IPS DF 6.9 (cell line): ENCODE data around the gene TIAM1.

Experiments
- DNase-seq: peaks from one replicate; pipeline ENCODE4 v3.0.0-alpha.2; 2013; ENCODE audit warnings: low read depth, low spot score
- H3K27ac ChIP-seq: one replicate; pipeline ENCODE4 v1.5.1; 2013; ENCODE audit warnings: low read length, control low read depth
- H3K27me3 ChIP-seq: 2 replicates; pipeline ENCODE4 v1.6.1; 2013; ENCODE audit warnings: mild to moderate bottlenecking, low read length; ENCODE audit not compliant: control insufficient read depth, insufficient read depth
- H3K36me3 ChIP-seq: 2 replicates; pipeline ENCODE4 v1.6.1; 2013; ENCODE audit warnings: low read length; ENCODE audit not compliant: control insufficient read depth, insufficient read depth
- H3K4me1 ChIP-seq: 2 replicates; pipeline ENCODE4 v1.6.1; 2013; ENCODE audit warnings: low read length; ENCODE audit not compliant: control insufficient read depth, insufficient read depth
- H3K4me3 ChIP-seq: 2 replicates; pipeline ENCODE4 v1.5.1; 2013; ENCODE audit warnings: mild to moderate bottlenecking, low read length
- H3K9me3 ChIP-seq: 2 replicates; pipeline ENCODE4 v1.6.1; 2013; ENCODE audit warnings: low read length, inconsistent platforms; ENCODE audit not compliant: control insufficient read depth, insufficient read depth
- WGBS: extraction: QIAGEN DNeasy Blood & Tissue Kit; methylation state at CpG from one replicate; pipeline ENCODE4 v1.1.7; 2013; ENCODE audit warnings: mixed read lengths, missing lambda C conversion rate; ENCODE audit not compliant: insufficient read length, insufficient coverage; 5-methylcytosine and 5-hydroxymethylcytosine counted together

TIAM1 gene

DNA sequence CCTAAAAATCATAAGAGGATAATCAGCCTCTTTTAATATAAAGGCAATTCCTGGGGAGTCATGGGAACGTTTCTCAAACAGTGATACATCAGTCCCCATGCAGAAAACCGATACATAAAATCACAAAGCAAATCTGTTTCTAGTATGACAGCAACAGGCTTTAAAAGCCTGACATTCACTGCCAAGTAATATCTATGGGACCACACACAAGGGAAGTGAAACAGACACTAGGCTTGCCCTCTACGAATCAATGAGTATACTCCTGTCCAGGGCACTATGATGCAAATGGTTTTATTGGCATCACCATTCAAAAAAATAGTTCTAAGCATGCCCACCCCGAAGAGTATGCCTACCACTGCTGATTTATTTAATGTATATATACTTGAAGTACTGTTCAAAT is 54.4 kb downstream of the TIAM1 start:
- H3K27me3 ChIP-seq: no peaks in the 10 kb centered on the region
- no CpG with 5 or more reads among the region's 4 CpGs for WGBS
- H3K4me3 ChIP-seq: no peak overlapping the region
- no peaks in the 10 kb centered on the region for H3K36me3 ChIP-seq
- DNase-seq: no peak
- no peaks in the 10 kb centered on the region for H3K9me3 ChIP-seq
- no peak overlapping the region for H3K27ac ChIP-seq
- H3K4me1 ChIP-seq: no peaks in the 10 kb centered on the region; the same call in 1 of the 2 replicates

GRCh38 chr21:31288191-31288590 is 55.9 kb downstream of the TIAM1 start:
- H3K4me1 ChIP-seq: peaks cover 1% of the 10 kb centered on the region; the same call in 1 of the 2 replicates
- no peaks in the 10 kb centered on the region for H3K27me3 ChIP-seq
- no peaks in the 10 kb centered on the region for H3K36me3 ChIP-seq
- WGBS: no CpG with 5 or more reads among the region's 3 CpGs
- no peaks in the 10 kb centered on the region for H3K9me3 ChIP-seq
- no peak overlapping the region for H3K27ac ChIP-seq
- H3K4me3 ChIP-seq: no peak overlapping the region
- no peak for DNase-seq

DNA sequence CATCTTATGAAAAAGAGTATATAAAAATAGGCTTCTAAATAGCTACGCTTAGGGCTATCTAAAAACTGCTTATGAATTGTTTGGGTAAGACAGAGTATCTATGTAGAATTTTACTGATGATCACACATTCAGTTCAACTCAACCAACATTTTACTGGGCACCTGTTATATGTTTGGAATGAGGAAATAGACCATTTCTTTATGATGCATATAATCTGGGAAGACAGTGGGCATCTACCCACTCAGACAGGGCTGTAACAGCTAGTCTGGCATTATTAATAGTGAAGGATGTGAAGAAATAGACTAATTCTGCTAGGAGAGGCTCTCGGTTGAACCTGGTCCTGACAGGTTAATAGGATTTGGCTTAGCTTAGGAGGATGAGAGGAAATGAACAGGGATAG is 56.9 kb downstream of the TIAM1 start:
- no CpG with 5 or more reads among the region's 2 CpGs for WGBS
- DNase-seq: no peak
- no peak overlapping the region for H3K27ac ChIP-seq
- no peaks in the 10 kb centered on the region for H3K36me3 ChIP-seq
- H3K4me3 ChIP-seq: no peak overlapping the region
- H3K9me3 ChIP-seq: no peaks in the 10 kb centered on the region
- no peaks in the 10 kb centered on the region for H3K27me3 ChIP-seq
- peaks cover 1% of the 10 kb centered on the region; the same call in 1 of the 2 replicates for H3K4me1 ChIP-seq

DNA sequence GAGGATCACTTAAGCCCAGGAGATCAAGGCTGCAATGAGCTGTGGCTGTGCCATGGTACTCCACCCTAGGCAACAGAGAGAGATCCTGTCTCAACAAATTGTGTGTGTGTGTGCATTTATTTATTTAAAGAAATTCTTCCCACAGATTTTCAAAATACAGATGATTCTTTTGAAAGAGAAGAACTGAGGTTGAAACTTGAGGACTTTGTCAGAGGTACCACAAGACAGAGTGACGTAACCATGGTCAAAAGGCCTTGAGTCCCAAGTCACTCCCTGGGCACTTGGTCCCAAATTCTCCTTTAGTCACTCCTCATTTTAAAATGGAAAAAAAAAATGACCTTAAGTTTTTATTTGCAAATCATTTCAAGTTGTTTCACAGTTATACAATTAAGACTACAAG is 57.4 kb downstream of the TIAM1 start:
- no peaks in the 10 kb centered on the region for H3K27me3 ChIP-seq
- no CpG with 5 or more reads among the region's 1 CpG for WGBS

DNA sequence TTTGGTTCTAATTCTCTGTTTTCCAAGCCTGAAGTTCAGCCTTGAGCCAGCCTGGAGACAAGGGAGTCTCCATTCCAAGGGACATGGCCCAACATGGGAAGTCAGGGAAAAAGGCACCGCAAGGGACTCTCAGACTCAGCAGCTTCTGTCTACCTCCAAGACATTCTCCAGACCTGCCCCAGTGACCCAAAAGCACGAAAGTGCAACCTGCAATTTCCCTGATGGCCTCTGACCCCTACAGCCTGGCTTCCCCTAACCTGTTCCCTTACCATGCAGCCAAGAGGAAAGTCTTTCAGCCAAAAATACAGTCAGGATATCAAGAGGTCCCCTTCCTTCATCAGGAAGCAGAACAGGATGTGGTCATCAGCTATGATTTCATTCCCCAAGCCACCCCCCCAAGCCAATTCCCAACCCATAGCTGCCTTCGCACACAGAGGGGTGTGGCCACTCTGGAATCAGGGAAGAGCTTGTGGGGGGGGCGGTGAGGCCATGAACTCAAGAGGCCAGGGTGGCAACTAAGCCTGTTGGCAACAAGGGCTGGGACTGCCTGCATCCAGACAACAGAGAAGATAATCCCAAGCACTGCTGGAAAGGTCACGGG is 59.2 kb downstream of the TIAM1 start:
- Histone ChIP-seq H3K27me3 (no peaks in the 10 kb centered on the region), H3K9me3 (no peaks in the 10 kb centered on the region), H3K27ac (no peak overlapping the region), H3K36me3 (no peaks in the 10 kb centered on the region), H3K4me1 (peaks cover 1% of the 10 kb centered on the region; the same call in 1 of the 2 replicates), H3K4me3 (no peak overlapping the region)
- no CpG with 5 or more reads among the region's 5 CpGs for WGBS
- DNase-seq: no peak

More for the DNA sequence above, 57.4 kb downstream of the TIAM1 start:
- Histone ChIP-seq H3K27ac (no peak overlapping the region), H3K4me3 (no peak overlapping the region), H3K36me3 (no peaks in the 10 kb centered on the region), H3K4me1 (peaks cover 1% of the 10 kb centered on the region; the same call in 1 of the 2 replicates), H3K9me3 (no peaks in the 10 kb centered on the region)
- DNase-seq: no peak

- no peak overlapping the region for H3K27ac ChIP-seq
- H3K36me3 ChIP-seq: no peaks in the 10 kb centered on the region
- H3K4me3 ChIP-seq: no peak overlapping the region
- DNase-seq: no peak
- peaks cover 1% of the 10 kb centered on the region; the same call in 1 of the 2 replicates for H3K4me1 ChIP-seq
- H3K27me3 ChIP-seq: no peaks in the 10 kb centered on the region
- no peaks in the 10 kb centered on the region for H3K9me3 ChIP-seq
- WGBS: no CpG with 5 or more reads among the region's 3 CpGs
Observed at GRCh38 chr21:31283025-31283424, 61.0 kb downstream of the TIAM1 start.

DNA sequence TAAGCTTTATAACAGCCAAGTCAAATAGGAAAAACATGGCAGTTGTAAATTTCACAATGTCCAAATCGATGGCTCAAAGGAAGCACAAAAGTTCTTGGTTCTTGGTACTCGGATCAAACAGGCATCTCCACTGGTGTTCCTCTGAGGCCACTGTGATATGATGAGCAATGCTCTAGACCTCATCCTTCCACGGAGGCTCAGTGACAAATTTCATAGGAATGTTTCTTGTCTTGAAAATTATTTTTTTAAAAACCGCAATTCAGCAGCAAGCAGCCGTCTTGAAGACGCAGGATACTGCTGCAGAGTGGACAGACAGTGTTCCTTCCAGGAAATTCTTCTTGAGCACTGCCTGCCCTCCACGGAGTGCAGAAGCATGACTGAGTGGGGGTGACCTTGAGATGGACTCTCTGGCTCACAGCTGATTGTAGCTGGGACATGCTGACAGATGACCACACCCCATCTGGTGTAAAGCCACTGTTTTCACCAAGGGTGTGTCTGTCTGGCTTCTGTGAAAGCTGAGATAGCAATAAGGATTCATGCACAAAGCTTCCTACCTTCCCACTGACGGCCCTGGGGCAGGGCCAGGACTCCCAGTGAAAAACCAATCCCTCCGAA is 61.9 kb downstream of the TIAM1 start:
- Histone ChIP-seq H3K36me3 (no peaks in the 10 kb centered on the region), H3K4me1 (peaks cover 1% of the 10 kb centered on the region; the same call in 1 of the 2 replicates), H3K4me3 (no peak overlapping the region), H3K27me3 (no peaks in the 10 kb centered on the region), H3K9me3 (no peaks in the 10 kb centered on the region), H3K27ac (no peak overlapping the region)
- no CpG with 5 or more reads among the region's 9 CpGs for WGBS
- no peak for DNase-seq

GRCh38 chr21:31281561-31281960 is 62.5 kb downstream of the TIAM1 start:
- Histone ChIP-seq H3K27me3 (no peaks in the 10 kb centered on the region), H3K4me1 (peaks cover 1% of the 10 kb centered on the region; the same call in 1 of the 2 replicates), H3K36me3 (no peaks in the 10 kb centered on the region), H3K4me3 (no peak overlapping the region), H3K27ac (no peak overlapping the region), H3K9me3 (no peaks in the 10 kb centered on the region)
- no peak for DNase-seq
- WGBS: 100% methylated on average over 1 of the region's 1 CpG

GRCh38 chr21:31279986-31280385 is 64.1 kb downstream of the TIAM1 start:
- Histone ChIP-seq H3K27me3 (no peaks in the 10 kb centered on the region), H3K4me3 (no peak overlapping the region), H3K9me3 (no peaks in the 10 kb centered on the region), H3K36me3 (no peaks in the 10 kb centered on the region), H3K4me1 (peaks cover 1% of the 10 kb centered on the region; the same call in 1 of the 2 replicates), H3K27ac (no peak overlapping the region)
- DNase-seq: no peak
- no CpG with 5 or more reads among the region's 9 CpGs for WGBS

DNA sequence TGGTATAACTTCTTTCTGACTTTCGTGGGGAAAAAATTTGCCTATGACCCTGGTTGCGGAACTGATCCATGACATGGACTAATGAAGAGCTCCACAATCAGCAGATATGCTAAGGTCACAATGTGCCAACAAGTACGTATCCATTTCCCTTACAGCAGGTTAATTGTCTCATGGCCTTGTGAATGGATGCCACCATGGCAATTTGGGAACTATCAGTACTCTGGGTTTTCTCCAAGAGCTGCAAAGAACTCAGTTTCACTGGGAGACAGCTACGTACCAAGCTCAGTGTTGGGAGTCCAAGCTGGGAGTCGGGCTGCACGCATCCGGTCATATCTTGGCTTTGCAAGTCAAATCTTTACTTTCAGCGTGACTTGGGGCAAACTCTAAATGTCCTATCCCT is 64.8 kb downstream of the TIAM1 start:
- DNase-seq: no peak
- H3K9me3 ChIP-seq: no peaks in the 10 kb centered on the region
- H3K36me3 ChIP-seq: no peaks in the 10 kb centered on the region
- peaks cover under 1% of the 10 kb centered on the region; the same call in 1 of the 2 replicates for H3K4me1 ChIP-seq
- no peaks in the 10 kb centered on the region for H3K27me3 ChIP-seq
- no CpG with 5 or more reads among the region's 8 CpGs for WGBS
- H3K4me3 ChIP-seq: no peak overlapping the region
- no peak overlapping the region for H3K27ac ChIP-seq
